Peyer's patch (tissue), 4 donors: ENCODE results near the gene BTBD1. TPM values are rescaled to one million over a fixed set of nuclear protein-coding genes. Genes with fewer than 3 reads are reported as not detected.

ENCODE experiments used
- DNase-seq, 3 donors: peaks; one replicate each; pipeline ENCODE4 v3.0.0-alpha.2; 2017 to 2019
- H3K27ac ChIP-seq, 4 donors: fragments of 200-600 bp; sonication (generic); one replicate each; pipeline ENCODE4 v1.5.1; 2016 to 2019
- H3K27me3 ChIP-seq, 2 donors: fragments of 200-600 bp; sonication (generic); one replicate each; pipeline ENCODE4 v1.5.1; 2019
- H3K36me3 ChIP-seq, 3 donors: fragments of 200-600 bp; sonication (generic); one replicate each; pipeline ENCODE4 v1.5.1; 2016 to 2019
- H3K4me1 ChIP-seq, 4 donors: fragments of 200-600 bp; sonication (generic); one replicate each; pipeline ENCODE4 v1.5.1; 2016 to 2019
- H3K4me3 ChIP-seq, 4 donors: fragments of 200-600 bp; sonication (generic); 1 replicate in 3 of 4; 2 replicates in 1 of 4; pipeline ENCODE4 v1.5.1; 2016 to 2019; ENCODE audit warnings: mild to moderate bottlenecking in 1 of 4
- H3K9me3 ChIP-seq, 4 donors: fragments of 200-600 bp; sonication (generic); one replicate each; pipeline ENCODE4 v1.5.1; 2016 to 2019; ENCODE audit warnings: mild to moderate bottlenecking in 1 of 4
- CTCF ChIP-seq, 6 experiments: fragments of 450-650 bp in 4 of 6; fragments of 200-600 bp in 2 of 6; sonication (generic) in 1 of 6; IDR thresholded peaks; one replicate each; pipeline ENCODE4 v1.5.1; 2017 to 2019; ENCODE audit warnings: antibody characterized with exemption in 6 of 6, mild to moderate bottlenecking in 3 of 6, moderate library complexity in 1 of 6
- POLR2A ChIP-seq, 2 donors: fragments of 450-650 bp; IDR thresholded peaks; one replicate each; pipeline ENCODE4 v1.5.1; 2017; ENCODE audit warnings: antibody characterized with exemption in 2 of 2, mild to moderate bottlenecking in 2 of 2, moderate library complexity in 2 of 2
- small RNA-seq, 2 donors: library from RNA; depleted of rRNA; stranded (forward); fragments of <200 nt; gene quantifications; one replicate each; pipeline ENCODE3, GENCODE V24; 2016
- total RNA-seq, 4 donors: library from RNA; depleted of rRNA; stranded (reverse); fragments of >200 nt; gene quantifications; one replicate each; pipeline ENCODE4 v1.1.0, GENCODE V29; 2016

The BTBD1 gene
- total RNA-seq, 4 donors from 2014 or later, result 58.7 to 74.6 (median 68.9) TPM

- Histone ChIP-seq H3K27ac (no peak overlapping the region), H3K9me3 (no peaks in the 10 kb centered on the region), H3K4me1 (no peaks in the 10 kb centered on the region), H3K4me3 (no peak overlapping the region), H3K27me3 (no peaks in the 10 kb centered on the region), H3K36me3 (no peaks in the 10 kb centered on the region)
- TF ChIP-seq POLR2A (IDR thresholded peaks at IDR 0.05) (no peak), CTCF (IDR thresholded peaks at IDR 0.05) (no peak)
- no peak for DNase-seq
Observed at GRCh38 chr15:82968066-82968465, 99.0 kb downstream of the BTBD1 start.

GRCh38 chr15:82966671-82967071 is 100.4 kb downstream of the BTBD1 start:
- Histone ChIP-seq H3K4me3 (no peak overlapping the region), H3K27me3 (no peaks in the 10 kb centered on the region), H3K9me3 (no peaks in the 10 kb centered on the region), H3K36me3 (no peaks in the 10 kb centered on the region), H3K4me1 (no peaks in the 10 kb centered on the region), H3K27ac (no peak overlapping the region)
- TF ChIP-seq CTCF (IDR thresholded peaks at IDR 0.05) (no peak), POLR2A (IDR thresholded peaks at IDR 0.05) (no peak)
- no peak for DNase-seq

Small RNAs within 50 kb of the gene (small RNA-seq; reads per million reads assigned to genes)
- gene MIR4515, result 0 to 0.13 reads per million in 2 donors

Other genes starting within 250 kb of the BTBD1 start
- 1 to 10 TPM; 2.2 to 4.3 (median 3.3) TPM for gene HOMER2, start 114.5 kb downstream of the BTBD1 start, total RNA-seq
- gene RAMAC, start 81.0 kb downstream of the BTBD1 start, total RNA-seq, result 10 to 100 TPM in 3 of 4 donors, 1 to 10 TPM in 1; 4.5 to 13.0 (median 10.9) TPM
- gene C15orf40, start 55.6 kb downstream of the BTBD1 start, total RNA-seq, result 10 to 100 TPM; 10.7 to 33.8 (median 19.9) TPM
- 1 to 10 TPM in 2 of 4 donors, not detected in 2; 3.3 to 3.5 TPM for gene TM6SF1, start 40.4 kb upstream of the BTBD1 start, total RNA-seq
- 10 to 100 TPM in 3 of 4 donors, 1 to 10 TPM in 1; 4.0 to 23.1 (median 14.2) TPM for gene HDGFL3, start 140.6 kb upstream of the BTBD1 start, total RNA-seq
- not detected for gene BNC1, start 217.4 kb upstream of the BTBD1 start, total RNA-seq